ENCODE measurements around the gene NLK.

- TF ChIP-seq, protein P1, sequence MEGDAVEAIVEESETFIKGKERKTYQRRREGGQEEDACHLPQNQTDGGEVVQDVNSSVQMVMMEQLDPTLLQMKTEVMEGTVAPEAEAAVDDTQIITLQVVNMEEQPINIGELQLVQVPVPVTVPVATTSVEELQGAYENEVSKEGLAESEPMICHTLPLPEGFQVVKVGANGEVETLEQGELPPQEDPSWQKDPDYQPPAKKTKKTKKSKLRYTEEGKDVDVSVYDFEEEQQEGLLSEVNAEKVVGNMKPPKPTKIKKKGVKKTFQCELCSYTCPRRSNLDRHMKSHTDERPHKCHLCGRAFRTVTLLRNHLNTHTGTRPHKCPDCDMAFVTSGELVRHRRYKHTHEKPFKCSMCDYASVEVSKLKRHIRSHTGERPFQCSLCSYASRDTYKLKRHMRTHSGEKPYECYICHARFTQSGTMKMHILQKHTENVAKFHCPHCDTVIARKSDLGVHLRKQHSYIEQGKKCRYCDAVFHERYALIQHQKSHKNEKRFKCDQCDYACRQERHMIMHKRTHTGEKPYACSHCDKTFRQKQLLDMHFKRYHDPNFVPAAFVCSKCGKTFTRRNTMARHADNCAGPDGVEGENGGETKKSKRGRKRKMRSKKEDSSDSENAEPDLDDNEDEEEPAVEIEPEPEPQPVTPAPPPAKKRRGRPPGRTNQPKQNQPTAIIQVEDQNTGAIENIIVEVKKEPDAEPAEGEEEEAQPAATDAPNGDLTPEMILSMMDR (IDR thresholded peaks at IDR 0.05) = no peak
- TF ChIP-seq POLR2A (IDR thresholded peaks at IDR 0.05) = no peak
Observed at GRCh38 chr17:28110184-28110583, 67.7 kb downstream of the NLK start.
